ENCODE results near the gene KCNJ12. TPM values are rescaled to one million over a fixed set of nuclear protein-coding genes. Genes with fewer than 3 reads are reported as not detected.

KCNJ12 gene
- total RNA-seq, 2 experiments from 2014 or later: 0.11 TPM; not detected in 1

DNA sequence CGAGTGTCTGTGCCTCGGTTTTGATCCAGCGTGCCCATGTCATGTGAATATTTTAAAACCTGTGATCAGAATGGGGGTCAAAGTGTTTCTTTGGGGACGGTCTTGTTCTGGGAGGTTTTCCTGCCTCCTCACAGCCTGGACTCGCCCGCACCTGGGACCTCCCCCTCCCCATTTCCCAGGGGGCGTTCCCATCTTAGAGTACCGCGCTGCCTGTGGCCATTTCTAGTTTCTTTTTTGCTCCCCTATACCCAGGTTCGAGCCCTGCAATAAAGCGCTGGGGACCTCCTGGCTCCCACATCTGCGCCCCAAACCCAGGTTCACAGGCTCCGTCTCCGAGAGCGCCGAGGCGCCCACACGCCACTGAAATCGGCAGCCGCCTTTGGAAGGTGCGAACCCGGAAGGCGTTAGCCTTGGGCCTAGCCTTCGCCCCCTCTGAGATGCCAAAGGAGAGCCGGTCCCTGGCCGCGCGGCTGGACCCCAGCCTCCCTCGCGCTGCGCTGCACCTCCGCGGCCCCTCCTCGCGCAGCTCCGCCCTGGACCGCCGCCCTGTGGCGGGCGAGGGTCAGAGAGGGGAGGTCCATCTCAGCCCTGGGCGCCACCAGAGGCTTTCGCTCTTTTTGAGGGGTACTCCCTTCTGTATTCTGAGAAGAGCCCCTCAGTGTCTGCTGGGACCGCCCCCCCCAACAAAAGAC, 1.7 kb downstream of the KCNJ12 start:
- Histone ChIP-seq H3K4me3 (ENCODE audit: low read length) (no peak overlapping the region), H3K4me1 (ENCODE audit: insufficient read depth, low read length) (peaks cover 11% of the 10 kb centered on the region), H3K36me3 (ENCODE audit: insufficient read depth, low read length) (no peaks in the 10 kb centered on the region), H3K9me3 (ENCODE audit: control insufficient read depth in 1 of 2, insufficient read depth in 1 of 2, low read length in 2 of 2) (peaks cover 0 to 13% of the 10 kb centered on the region in 2 experiments), H3K27me3 (ENCODE audit: control insufficient read depth in 1 of 2, insufficient read depth in 2 of 2, low read length in 2 of 2) (peaks cover 29 to 43% of the 10 kb centered on the region in 2 experiments), H3K27ac (ENCODE audit: low read depth in 1 of 2, low read length in 2 of 2) (no peak overlapping the region)
- DNase-seq (no peak), ATAC-seq (ENCODE audit: poor library complexity) (no peak)
- Mint-ChIP-seq H3K36me3 (ENCODE audit: low read depth) (no peaks in the 10 kb centered on the region), H3K27me3 (peaks cover 41% of the 10 kb centered on the region), H3K4me1 (ENCODE audit: low read depth) (peaks cover 5% of the 10 kb centered on the region), H3K9me3 (no peaks in the 10 kb centered on the region), H3K27ac (no peak overlapping the region), H3K4me3 (peak overlapping the region; percentile 34)
- CTCF ChIA-PET: no interaction called here
- TF ChIP-seq, protein P1, sequence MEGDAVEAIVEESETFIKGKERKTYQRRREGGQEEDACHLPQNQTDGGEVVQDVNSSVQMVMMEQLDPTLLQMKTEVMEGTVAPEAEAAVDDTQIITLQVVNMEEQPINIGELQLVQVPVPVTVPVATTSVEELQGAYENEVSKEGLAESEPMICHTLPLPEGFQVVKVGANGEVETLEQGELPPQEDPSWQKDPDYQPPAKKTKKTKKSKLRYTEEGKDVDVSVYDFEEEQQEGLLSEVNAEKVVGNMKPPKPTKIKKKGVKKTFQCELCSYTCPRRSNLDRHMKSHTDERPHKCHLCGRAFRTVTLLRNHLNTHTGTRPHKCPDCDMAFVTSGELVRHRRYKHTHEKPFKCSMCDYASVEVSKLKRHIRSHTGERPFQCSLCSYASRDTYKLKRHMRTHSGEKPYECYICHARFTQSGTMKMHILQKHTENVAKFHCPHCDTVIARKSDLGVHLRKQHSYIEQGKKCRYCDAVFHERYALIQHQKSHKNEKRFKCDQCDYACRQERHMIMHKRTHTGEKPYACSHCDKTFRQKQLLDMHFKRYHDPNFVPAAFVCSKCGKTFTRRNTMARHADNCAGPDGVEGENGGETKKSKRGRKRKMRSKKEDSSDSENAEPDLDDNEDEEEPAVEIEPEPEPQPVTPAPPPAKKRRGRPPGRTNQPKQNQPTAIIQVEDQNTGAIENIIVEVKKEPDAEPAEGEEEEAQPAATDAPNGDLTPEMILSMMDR (IDR thresholded peaks at IDR 0.05): no peak
- intact Hi-C loops (cut with DNase I, micrococcal nuclease): no loop called here
- POLR2A ChIA-PET: interaction anchor here (0.7 kb wide), 1 partner anchor 194 kb away, joined by 3 read pairs; no protein-coding TSS in a partner anchor

DNA sequence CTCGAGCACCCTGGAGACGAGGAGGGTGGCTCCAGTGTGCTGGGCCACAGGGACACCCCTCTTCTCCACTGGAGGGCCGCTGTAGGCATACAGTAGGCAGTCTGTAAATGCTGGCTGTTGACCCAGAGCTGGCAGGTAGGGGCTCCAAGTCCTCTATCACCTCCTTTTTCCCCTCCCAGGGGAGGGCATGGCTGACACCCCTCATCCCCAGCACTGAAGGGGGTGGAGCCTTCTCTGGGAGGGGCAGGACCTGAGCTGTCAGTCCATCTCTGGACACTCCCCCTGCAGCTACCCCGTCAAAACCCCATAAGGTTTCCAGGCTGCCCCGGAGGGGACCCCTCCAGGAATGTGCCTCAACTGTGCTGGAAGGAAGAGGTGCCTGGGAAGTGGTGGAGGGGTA, 2.4 kb downstream of the KCNJ12 start:
- Histone ChIP-seq H3K27me3 (ENCODE audit: control insufficient read depth in 1 of 2, insufficient read depth in 2 of 2, low read length in 2 of 2) (peaks cover 29 to 43% of the 10 kb centered on the region in 2 experiments), H3K4me3 (ENCODE audit: low read length) (no peak overlapping the region), H3K27ac (ENCODE audit: low read depth in 1 of 2, low read length in 2 of 2) (no peak overlapping the region), H3K4me1 (ENCODE audit: insufficient read depth, low read length) (peaks cover 11% of the 10 kb centered on the region), H3K9me3 (ENCODE audit: control insufficient read depth in 1 of 2, insufficient read depth in 1 of 2, low read length in 2 of 2) (peaks cover 0 to 13% of the 10 kb centered on the region in 2 experiments), H3K36me3 (ENCODE audit: insufficient read depth, low read length) (no peaks in the 10 kb centered on the region)
- Mint-ChIP-seq H3K27me3 (peaks cover 34% of the 10 kb centered on the region), H3K4me3 (no peak overlapping the region), H3K27ac (no peak overlapping the region), H3K4me1 (ENCODE audit: low read depth) (peaks cover 5% of the 10 kb centered on the region), H3K9me3 (no peaks in the 10 kb centered on the region), H3K36me3 (ENCODE audit: low read depth) (no peaks in the 10 kb centered on the region)
- CTCF ChIA-PET: no interaction called here
- POLR2A ChIA-PET: no interaction called here
- ATAC-seq (ENCODE audit: poor library complexity): no peak
- TF ChIP-seq, protein P1 (IDR thresholded peaks at IDR 0.05): no peak
- DNase-seq: no peak
- intact Hi-C loops (cut with DNase I, micrococcal nuclease): no loop called here

DNA sequence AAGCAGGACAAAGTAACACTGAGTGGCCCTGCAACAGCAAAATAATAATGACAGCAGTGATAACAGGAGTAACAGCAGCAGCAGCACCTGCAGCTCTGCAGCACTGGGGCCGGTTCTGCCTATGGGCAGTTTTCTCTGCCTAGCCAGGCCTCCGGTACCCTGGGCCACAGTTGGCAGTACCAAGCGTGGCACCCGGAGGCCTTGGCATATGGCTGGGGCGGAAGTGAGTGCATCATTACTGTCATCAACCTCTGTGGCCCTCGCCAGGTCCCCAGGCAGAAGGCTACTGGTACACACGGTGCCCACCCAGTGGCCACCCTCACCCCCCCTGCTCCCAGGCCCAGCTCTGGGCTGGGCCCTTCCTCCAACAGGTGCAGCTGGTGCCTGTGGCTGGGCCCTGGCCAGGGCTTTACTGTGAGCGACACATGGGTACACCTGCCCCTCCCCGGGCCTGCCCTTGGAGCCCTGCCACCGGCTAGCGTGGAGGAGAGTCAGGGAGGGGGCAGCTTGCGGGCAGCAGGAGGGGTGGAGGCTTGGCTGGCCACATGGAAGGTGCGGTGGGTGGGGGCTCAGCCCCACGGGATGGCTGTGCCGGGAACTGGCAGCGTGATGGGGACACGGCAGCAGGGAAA, 3.0 kb downstream of the KCNJ12 start:
- H3K4me1 Mint-ChIP-seq (ENCODE audit: low read depth): peaks cover 5% of the 10 kb centered on the region
- H3K36me3 ChIP-seq (ENCODE audit: insufficient read depth, low read length): no peaks in the 10 kb centered on the region
- TF ChIP-seq, protein P1 (IDR thresholded peaks at IDR 0.05): no peak
- H3K27me3 ChIP-seq (ENCODE audit: control insufficient read depth in 1 of 2, insufficient read depth in 2 of 2, low read length in 2 of 2): peaks cover 29 to 43% of the 10 kb centered on the region in 2 experiments
- H3K4me3 Mint-ChIP-seq: no peak overlapping the region
- intact Hi-C loops (cut with DNase I, micrococcal nuclease): no loop called here
- no peak overlapping the region for H3K27ac ChIP-seq (ENCODE audit: low read depth in 1 of 2, low read length in 2 of 2)
- no peak overlapping the region for H3K4me3 ChIP-seq (ENCODE audit: low read length)
- H3K9me3 Mint-ChIP-seq: no peaks in the 10 kb centered on the region
- ChIA-PET POLR2A (no interaction called here), CTCF (no interaction called here)
- DNase-seq (no peak), ATAC-seq (ENCODE audit: poor library complexity) (no peak)
- no peaks in the 10 kb centered on the region for H3K36me3 Mint-ChIP-seq (ENCODE audit: low read depth)
- peaks cover 11% of the 10 kb centered on the region for H3K4me1 ChIP-seq (ENCODE audit: insufficient read depth, low read length)
- no peak overlapping the region for H3K27ac Mint-ChIP-seq
- peaks cover 32% of the 10 kb centered on the region for H3K27me3 Mint-ChIP-seq
- peaks cover 0 to 13% of the 10 kb centered on the region in 2 experiments for H3K9me3 ChIP-seq (ENCODE audit: control insufficient read depth in 1 of 2, insufficient read depth in 1 of 2, low read length in 2 of 2)
